C4-2B (cell line): ENCODE results near the gene TRMT11.

Experiments
- CTCF ChIP-seq: fragments of 450-650 bp; conservative IDR thresholded peaks from 2 replicates; pipeline ENCODE4 v1.5.1; 2017; ENCODE audit warnings: mild to moderate bottlenecking
- ZFX ChIP-seq: fragments of 450-650 bp; IDR thresholded peaks from 2 replicates; pipeline ENCODE4 v1.6.1; 2017

- TF ChIP-seq CTCF (no peak), ZFX (no peak)
Observed at GRCh38 chr6:126038234-126038633, 51.9 kb downstream of the TRMT11 start.
